Suprapubic skin (tissue), 4 donors: ENCODE data around the gene ADAM8. TPM values are rescaled to one million over a fixed set of nuclear protein-coding genes. Genes with fewer than 3 reads are reported as not detected.
"Not testable (repeated sequence)": the region's sequence is repeated elsewhere in the genome, so short reads cannot be mapped to it uniquely, and the experiment has no call there.

Source experiments
- DNase-seq, 2 donors: peaks; one replicate each; pipeline ENCODE4 v3.0.0-alpha.2; 2019; ENCODE audit warnings: low spot score in 2 of 2
- H3K27ac ChIP-seq: fragments of 200-600 bp; sonication (generic); one replicate; pipeline ENCODE4 v1.5.1; 2019
- H3K27me3 ChIP-seq: fragments of 200-600 bp; sonication (generic); one replicate; pipeline ENCODE4 v1.5.1; 2019
- H3K36me3 ChIP-seq: fragments of 200-600 bp; sonication (generic); one replicate; pipeline ENCODE4 v1.5.1; 2019
- H3K4me1 ChIP-seq: fragments of 200-600 bp; sonication (generic); one replicate; pipeline ENCODE4 v1.5.1; 2019
- H3K4me3 ChIP-seq: fragments of 200-600 bp; sonication (generic); one replicate; pipeline ENCODE4 v1.5.1; 2019; ENCODE audit warnings: mild to moderate bottlenecking
- H3K9me3 ChIP-seq: fragments of 200-600 bp; sonication (generic); one replicate; pipeline ENCODE4 v1.5.1; 2019
- CTCF ChIP-seq, 2 donors: fragments of 200-600 bp in 1 of 2; fragments of 450-650 bp in 1 of 2; sonication (generic) in 1 of 2; IDR thresholded peaks; one replicate each; pipeline ENCODE4 v1.5.1; 2016 to 2019; ENCODE audit warnings: antibody characterized with exemption in 2 of 2, mild to moderate bottlenecking in 1 of 2, moderate library complexity in 1 of 2
- EP300 ChIP-seq: sonication (generic); formaldehyde crosslinking; IDR thresholded peaks from one replicate; pipeline ENCODE4 v1.6.1; 2017; ENCODE audit warnings: antibody characterized with exemption
- POLR2A ChIP-seq, 2 donors: fragments of 450-650 bp; IDR thresholded peaks; one replicate each; pipeline ENCODE4 v1.6.1; 2017; ENCODE audit warnings: antibody characterized with exemption in 2 of 2, mild to moderate bottlenecking in 2 of 2, moderate library complexity in 2 of 2
- POLR2AphosphoS5 ChIP-seq, 3 donors: sonication (generic); formaldehyde crosslinking; IDR thresholded peaks; one replicate each; pipeline ENCODE4 v1.6.1; 2017; ENCODE audit warnings: antibody characterized with exemption in 3 of 3
- WGBS: methylation state at CpG from one replicate; pipeline ENCODE4 v1.1.5; 2018; 5-methylcytosine and 5-hydroxymethylcytosine counted together
- total RNA-seq, 4 donors: library from RNA; depleted of rRNA; stranded (reverse); fragments of >200 nt; gene quantifications; one replicate each; pipeline ENCODE4 v1.1.0, GENCODE V29; 2016

The ADAM8 gene
- total RNA-seq, 4 donors from 2014 or later: 3.0 to 18.4 (median 4.1) TPM

GRCh38 chr10:133237241-133237587 is 39.5 kb downstream of the ADAM8 start:
- Histone ChIP-seq H3K27me3 (peaks cover 99% of the 10 kb centered on the region), H3K4me3 (peak overlapping the region; percentile 37)
- no peak for DNase-seq

GRCh38 chr10:133236401-133237240 is 40.0 kb downstream of the ADAM8 start:
- no CpG with 5 or more reads among the region's 103 CpGs for WGBS
- TF ChIP-seq POLR2A (IDR thresholded peaks at IDR 0.05): no peak
- TF ChIP-seq CTCF (IDR thresholded peaks at IDR 0.05): no peak
- TF ChIP-seq POLR2AphosphoS5 (IDR thresholded peaks at IDR 0.05): no peak
- no peak for TF ChIP-seq EP300
- no peak for DNase-seq
- Histone ChIP-seq H3K9me3 (no peaks in the 10 kb centered on the region), H3K4me1 (peaks cover 40% of the 10 kb centered on the region), H3K27ac (no peak overlapping the region), H3K4me3 (peak overlapping the region; percentile 37), H3K27me3 (peaks cover 99% of the 10 kb centered on the region), H3K36me3 (no peaks in the 10 kb centered on the region)

More at GRCh38 chr10:133237241-133237587, 39.5 kb downstream of the ADAM8 start:
- Histone ChIP-seq H3K27ac (no peak overlapping the region), H3K4me1 (peaks cover 41% of the 10 kb centered on the region), H3K9me3 (no peaks in the 10 kb centered on the region), H3K36me3 (no peaks in the 10 kb centered on the region)
- no CpG with 5 or more reads among the region's 32 CpGs for WGBS
- no peak for TF ChIP-seq POLR2AphosphoS5 (IDR thresholded peaks at IDR 0.05)
- no peak for TF ChIP-seq CTCF (IDR thresholded peaks at IDR 0.05)
- no peak for TF ChIP-seq EP300
- TF ChIP-seq POLR2A (IDR thresholded peaks at IDR 0.05): no peak

GRCh38 chr10:133235932-133236331 is 40.7 kb downstream of the ADAM8 start:
- no peaks in the 10 kb centered on the region for H3K36me3 ChIP-seq
- 1% methylated on average over 9 of the region's 18 CpGs for WGBS
- H3K4me3 ChIP-seq: peak overlapping the region; percentile 37
- no peak for TF ChIP-seq POLR2A (IDR thresholded peaks at IDR 0.05)
- no peak for TF ChIP-seq POLR2AphosphoS5 (IDR thresholded peaks at IDR 0.05)
- TF ChIP-seq CTCF (IDR thresholded peaks at IDR 0.05): no peak
- TF ChIP-seq EP300: no peak
- no peak for DNase-seq
- H3K9me3 ChIP-seq: no peaks in the 10 kb centered on the region
- no peak overlapping the region for H3K27ac ChIP-seq
- peaks cover 33% of the 10 kb centered on the region for H3K4me1 ChIP-seq
- H3K27me3 ChIP-seq: peaks cover 99% of the 10 kb centered on the region

- Histone ChIP-seq H3K27me3 (peaks cover 99% of the 10 kb centered on the region), H3K4me1 (peaks cover 39% of the 10 kb centered on the region), H3K36me3 (no peaks in the 10 kb centered on the region), H3K4me3 (peak overlapping the region; percentile 37), H3K27ac (no peak overlapping the region), H3K9me3 (no peaks in the 10 kb centered on the region)
- DNase-seq: no peak
- WGBS: 0% methylated on average over 11 of the region's 48 CpGs
- no peak for TF ChIP-seq CTCF (IDR thresholded peaks at IDR 0.05)
- no peak for TF ChIP-seq POLR2A (IDR thresholded peaks at IDR 0.05)
- no peak for TF ChIP-seq EP300
- no peak for TF ChIP-seq POLR2AphosphoS5 (IDR thresholded peaks at IDR 0.05)
These were observed 41.3 kb downstream of the ADAM8 start for GRCh38 chr10:133235265-133235855.

- not testable (repeated sequence) for H3K27ac ChIP-seq, H3K36me3 ChIP-seq, H3K4me3 ChIP-seq, H3K9me3 ChIP-seq, DNase-seq
- Histone ChIP-seq H3K27me3 (peaks cover 100% of the 10 kb centered on the region), H3K4me1 (peaks cover 44% of the 10 kb centered on the region)
- 58% methylated on average over 9 of the region's 10 CpGs for WGBS
These were observed 41.9 kb downstream of the ADAM8 start for GRCh38 chr10:133234796-133235195.
